ENCODE results near the gene RBM38.

RBM38 gene

DNA sequence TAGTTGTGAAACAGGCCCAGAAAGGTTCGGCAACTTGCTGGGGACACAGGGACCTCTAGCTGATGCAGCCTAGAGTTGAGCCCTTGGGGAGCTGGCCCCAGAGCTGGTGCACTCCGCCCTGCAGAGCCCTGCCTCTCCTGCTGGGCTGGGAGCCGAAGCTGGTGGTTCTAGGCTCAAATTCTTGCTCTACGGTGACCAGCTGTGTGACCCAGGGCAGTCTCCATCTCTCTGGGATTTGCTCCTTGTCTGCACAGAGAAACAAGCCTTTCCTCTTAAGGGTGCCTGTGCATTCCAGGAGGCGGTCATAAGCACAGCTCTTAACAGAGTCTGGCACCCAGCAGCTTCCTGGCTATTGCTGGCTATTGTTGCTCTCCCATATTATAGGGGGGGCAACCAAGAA lies 47.4 kb downstream of the RBM38 start:
- CTCF ChIA-PET: interaction anchor here (0.7 kb wide), 1 partner anchor 1105 kb away, joined by 3 read pairs; no protein-coding TSS in a partner anchor
- POLR2A ChIA-PET: no interaction called here
- Histone ChIP-seq H3K27ac (ENCODE audit: extremely low read depth, low read depth, low read length) (no peak overlapping the region), H3K9me3 (ENCODE audit: control insufficient read depth, insufficient read depth, low read depth, low read length) (no peaks in the 10 kb centered on the region), H3K36me3 (ENCODE audit: control insufficient read depth in 2 of 2, insufficient read depth in 1 of 2, low read length in 2 of 2) (no peaks in the 10 kb centered on the region), H3K4me1 (ENCODE audit: control insufficient read depth, insufficient read depth, low read length) (peaks cover 4% of the 10 kb centered on the region), H3K4me3 (ENCODE audit: low read depth, low read length) (no peak overlapping the region)
- TF ChIP-seq SP2 (tag by site-specific recombination; IDR thresholded peaks at IDR 0.05) (no peak), ZIC2 (tag by site-specific recombination; IDR thresholded peaks at IDR 0.05) (peak; percentile 29; the same call in 1 of the 2 replicates)

DNA sequence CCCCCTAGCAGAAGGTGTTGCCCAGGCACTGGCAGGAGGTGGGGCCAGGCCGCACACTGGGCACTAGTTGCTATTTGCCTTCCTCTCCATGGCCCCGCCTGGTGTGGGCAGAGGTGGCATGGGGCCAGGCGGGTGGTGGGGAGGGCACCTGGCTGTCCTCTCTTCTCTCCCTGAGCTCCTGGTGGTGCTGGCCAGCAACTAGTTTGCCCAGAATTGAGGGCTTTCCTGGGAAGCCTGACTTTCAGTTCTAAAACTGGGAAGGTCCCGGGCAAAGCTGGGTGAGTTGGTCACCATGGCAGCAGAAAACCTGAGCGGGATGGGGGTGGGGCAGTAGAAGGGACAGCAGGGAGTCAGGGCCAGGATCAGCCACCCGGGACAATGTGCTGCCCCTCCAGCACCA lies 48.2 kb downstream of the RBM38 start:
- POLR2A ChIA-PET: no interaction called here
- CTCF ChIA-PET: interaction anchor here (0.7 kb wide), 1 partner anchor 1104 kb away, joined by 3 read pairs; no protein-coding TSS in a partner anchor
- Histone ChIP-seq H3K36me3 (ENCODE audit: control insufficient read depth in 2 of 2, insufficient read depth in 1 of 2, low read length in 2 of 2) (no peaks in the 10 kb centered on the region), H3K4me3 (ENCODE audit: low read depth, low read length) (no peak overlapping the region), H3K27ac (ENCODE audit: extremely low read depth, low read depth, low read length) (no peak overlapping the region), H3K9me3 (ENCODE audit: control insufficient read depth, insufficient read depth, low read depth, low read length) (no peaks in the 10 kb centered on the region), H3K4me1 (ENCODE audit: control insufficient read depth, insufficient read depth, low read length) (peaks cover 4% of the 10 kb centered on the region)
- TF ChIP-seq, protein P1, sequence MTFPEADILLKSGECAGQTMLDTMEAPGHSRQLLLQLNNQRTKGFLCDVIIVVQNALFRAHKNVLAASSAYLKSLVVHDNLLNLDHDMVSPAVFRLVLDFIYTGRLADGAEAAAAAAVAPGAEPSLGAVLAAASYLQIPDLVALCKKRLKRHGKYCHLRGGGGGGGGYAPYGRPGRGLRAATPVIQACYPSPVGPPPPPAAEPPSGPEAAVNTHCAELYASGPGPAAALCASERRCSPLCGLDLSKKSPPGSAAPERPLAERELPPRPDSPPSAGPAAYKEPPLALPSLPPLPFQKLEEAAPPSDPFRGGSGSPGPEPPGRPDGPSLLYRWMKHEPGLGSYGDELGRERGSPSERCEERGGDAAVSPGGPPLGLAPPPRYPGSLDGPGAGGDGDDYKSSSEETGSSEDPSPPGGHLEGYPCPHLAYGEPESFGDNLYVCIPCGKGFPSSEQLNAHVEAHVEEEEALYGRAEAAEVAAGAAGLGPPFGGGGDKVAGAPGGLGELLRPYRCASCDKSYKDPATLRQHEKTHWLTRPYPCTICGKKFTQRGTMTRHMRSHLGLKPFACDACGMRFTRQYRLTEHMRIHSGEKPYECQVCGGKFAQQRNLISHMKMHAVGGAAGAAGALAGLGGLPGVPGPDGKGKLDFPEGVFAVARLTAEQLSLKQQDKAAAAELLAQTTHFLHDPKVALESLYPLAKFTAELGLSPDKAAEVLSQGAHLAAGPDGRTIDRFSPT (tag by site-specific recombination; IDR thresholded peaks at IDR 0.05): no peak
- TF ChIP-seq GLIS2 (tag by site-specific recombination; IDR thresholded peaks at IDR 0.05) (no peak), SCRT2 (tag by site-specific recombination; IDR thresholded peaks at IDR 0.05) (peak; percentile 26; the same call in 1 of the 2 replicates), ZNF76 (tag by site-specific recombination; IDR thresholded peaks at IDR 0.05; ENCODE audit: borderline replicate concordance, low read depth) (no peak), ZNF19 (tag by site-specific recombination; IDR thresholded peaks at IDR 0.05; ENCODE audit: low read depth) (no peak), ZNF529 (tag by site-specific recombination; IDR thresholded peaks at IDR 0.05; ENCODE audit: insufficient replicate concordance) (no peak), ZNF621 (tag by site-specific recombination; IDR thresholded peaks at IDR 0.05) (no peak), ZNF341 (tag by site-specific recombination; IDR thresholded peaks at IDR 0.05; ENCODE audit: low read depth) (peak; percentile 49), ZNF426 (tag by site-specific recombination; IDR thresholded peaks at IDR 0.05) (no peak), ZNF391 (tag by site-specific recombination; IDR thresholded peaks at IDR 0.05; ENCODE audit: borderline replicate concordance, low read depth) (no peak), YY1 (tag by site-specific recombination; IDR thresholded peaks at IDR 0.05) (no peak), ZNF10 (tag by site-specific recombination; IDR thresholded peaks at IDR 0.05) (no peak), REPIN1 (tag by site-specific recombination; IDR thresholded peaks at IDR 0.05; ENCODE audit: low read depth) (no peak)

DNA sequence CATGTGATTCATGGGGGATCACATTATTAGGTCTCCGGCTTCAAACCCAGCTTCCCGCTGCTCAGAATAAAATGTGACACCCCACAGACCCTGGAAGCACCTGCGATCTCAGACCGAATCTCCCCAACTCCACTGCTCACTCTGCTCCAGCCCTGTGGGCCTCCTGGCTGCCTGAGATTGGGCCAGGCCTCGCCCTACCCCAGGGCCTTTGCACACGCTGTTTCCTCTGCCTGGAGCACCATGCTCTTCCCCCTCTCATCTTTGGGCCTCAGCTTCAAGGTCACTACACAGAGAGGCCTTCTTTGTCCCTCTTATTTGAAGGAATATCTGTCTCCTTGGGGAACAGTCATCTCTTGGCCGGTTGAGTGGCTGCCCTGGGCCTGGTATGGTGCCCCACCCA lies 48.8 kb downstream of the RBM38 start:
- Histone ChIP-seq H3K4me3 (ENCODE audit: low read depth, low read length) (no peak overlapping the region), H3K27ac (ENCODE audit: extremely low read depth, low read depth, low read length) (no peak overlapping the region), H3K9me3 (ENCODE audit: control insufficient read depth, insufficient read depth, low read depth, low read length) (no peaks in the 10 kb centered on the region), H3K4me1 (ENCODE audit: control insufficient read depth, insufficient read depth, low read length) (peaks cover 4% of the 10 kb centered on the region), H3K36me3 (ENCODE audit: control insufficient read depth in 2 of 2, insufficient read depth in 1 of 2, low read length in 2 of 2) (no peaks in the 10 kb centered on the region)
- ChIA-PET POLR2A (no interaction called here), CTCF (no interaction called here)
- no peak for TF ChIP-seq SALL2 (tag by site-specific recombination; IDR thresholded peaks at IDR 0.05; ENCODE audit: borderline replicate concordance)
- TF ChIP-seq ZNF48 (tag by site-specific recombination; IDR thresholded peaks at IDR 0.05): no peak
- TF ChIP-seq BCL11A (tag by site-specific recombination; IDR thresholded peaks at IDR 0.05; ENCODE audit: low read depth): no peak
- no peak for TF ChIP-seq ZNF514 (tag by site-specific recombination; IDR thresholded peaks at IDR 0.05)
- TF ChIP-seq ZNF623 (tag by site-specific recombination; IDR thresholded peaks at IDR 0.05): peak; percentile 98
- TF ChIP-seq KLF10 (tag by site-specific recombination; IDR thresholded peaks at IDR 0.05): no peak
- TF ChIP-seq, protein P2, sequence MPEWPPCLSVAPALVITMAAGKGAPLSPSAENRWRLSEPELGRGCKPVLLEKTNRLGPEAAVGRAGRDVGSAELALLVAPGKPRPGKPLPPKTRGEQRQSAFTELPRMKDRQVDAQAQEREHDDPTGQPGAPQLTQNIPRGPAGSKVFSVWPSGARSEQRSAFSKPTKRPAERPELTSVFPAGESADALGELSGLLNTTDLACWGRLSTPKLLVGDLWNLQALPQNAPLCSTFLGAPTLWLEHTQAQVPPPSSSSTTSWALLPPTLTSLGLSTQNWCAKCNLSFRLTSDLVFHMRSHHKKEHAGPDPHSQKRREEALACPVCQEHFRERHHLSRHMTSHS (tag by site-specific recombination; IDR thresholded peaks at IDR 0.05): no peak
- no peak for TF ChIP-seq ZNF175 (tag by site-specific recombination; IDR thresholded peaks at IDR 0.05)
- TF ChIP-seq, protein P3, sequence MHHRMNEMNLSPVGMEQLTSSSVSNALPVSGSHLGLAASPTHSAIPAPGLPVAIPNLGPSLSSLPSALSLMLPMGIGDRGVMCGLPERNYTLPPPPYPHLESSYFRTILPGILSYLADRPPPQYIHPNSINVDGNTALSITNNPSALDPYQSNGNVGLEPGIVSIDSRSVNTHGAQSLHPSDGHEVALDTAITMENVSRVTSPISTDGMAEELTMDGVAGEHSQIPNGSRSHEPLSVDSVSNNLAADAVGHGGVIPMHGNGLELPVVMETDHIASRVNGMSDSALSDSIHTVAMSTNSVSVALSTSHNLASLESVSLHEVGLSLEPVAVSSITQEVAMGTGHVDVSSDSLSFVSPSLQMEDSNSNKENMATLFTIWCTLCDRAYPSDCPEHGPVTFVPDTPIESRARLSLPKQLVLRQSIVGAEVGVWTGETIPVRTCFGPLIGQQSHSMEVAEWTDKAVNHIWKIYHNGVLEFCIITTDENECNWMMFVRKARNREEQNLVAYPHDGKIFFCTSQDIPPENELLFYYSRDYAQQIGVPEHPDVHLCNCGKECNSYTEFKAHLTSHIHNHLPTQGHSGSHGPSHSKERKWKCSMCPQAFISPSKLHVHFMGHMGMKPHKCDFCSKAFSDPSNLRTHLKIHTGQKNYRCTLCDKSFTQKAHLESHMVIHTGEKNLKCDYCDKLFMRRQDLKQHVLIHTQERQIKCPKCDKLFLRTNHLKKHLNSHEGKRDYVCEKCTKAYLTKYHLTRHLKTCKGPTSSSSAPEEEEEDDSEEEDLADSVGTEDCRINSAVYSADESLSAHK (tag by site-specific recombination; IDR thresholded peaks at IDR 0.05): no peak
